Keratinocyte (primary cell): ENCODE results near the gene TP73. TPM values are rescaled to one million over a fixed set of nuclear protein-coding genes. Genes with fewer than 3 reads are reported as not detected.

Experiments used
- DNase-seq: peaks from one replicate; pipeline ENCODE4 v3.0.0-alpha.2; 2011; ENCODE audit warnings: low read depth, missing footprints, low spot score
- FAIRE-seq: peaks from 2 replicates; lab custom pipeline; 2011; peaks lifted over from hg19 to GRCh38; lab: Jason Lieb, UNC
- H2AFZ ChIP-seq: 2 replicates; pipeline ENCODE4 v1.6.0; 2012; ENCODE audit warnings: low read length, control low read depth, inconsistent platforms; ENCODE audit not compliant: control insufficient read depth
- H3K27ac ChIP-seq: 2 replicates; pipeline ENCODE4 v1.5.1; 2011; ENCODE audit warnings: low read length; ENCODE audit not compliant: control insufficient read depth, insufficient read depth
- H3K27me3 ChIP-seq: 3 replicates; pipeline ENCODE4 v1.6.0; 2011; ENCODE audit warnings: low read length; ENCODE audit not compliant: control insufficient read depth, insufficient read depth; ENCODE audit errors: extremely low read depth
- H3K36me3 ChIP-seq, 2 experiments: 2 replicates in 1 of 2; 3 replicates in 1 of 2; pipeline ENCODE4 v1.5.1; 2011; ENCODE audit warnings: low read length in 2 of 2, mild to moderate bottlenecking in 1 of 2; ENCODE audit not compliant: control insufficient read depth in 2 of 2, insufficient read depth in 2 of 2; ENCODE audit errors: extremely low read depth in 1 of 2
- H3K4me1 ChIP-seq: 3 replicates; pipeline ENCODE4 v1.5.1; 2011; ENCODE audit warnings: low read length; ENCODE audit not compliant: control insufficient read depth, insufficient read depth; ENCODE audit errors: extremely low read depth
- H3K4me2 ChIP-seq: 3 replicates; pipeline ENCODE4 v1.6.0; 2011; ENCODE audit warnings: low read depth, low read length; ENCODE audit not compliant: control insufficient read depth, insufficient read depth; ENCODE audit errors: extremely low read depth
- H3K4me3 ChIP-seq, 3 experiments: fragments of 200-600 bp in 1 of 3; sonication (generic) in 1 of 3; 2 replicates in 2 of 3; 3 replicates in 1 of 3; pipeline ENCODE4 v1.5.1; 2011 to 2016; ENCODE audit warnings: low read length in 3 of 3, mild to moderate bottlenecking in 3 of 3, control low read depth in 2 of 3, inconsistent platforms in 1 of 3, low read depth in 1 of 3, mixed read lengths in 1 of 3, mixed run types in 1 of 3, moderate library complexity in 1 of 3; ENCODE audit not compliant: control insufficient read depth in 2 of 3, insufficient read depth in 2 of 3; ENCODE audit errors: extremely low read depth in 1 of 3
- H3K79me2 ChIP-seq: 2 replicates; pipeline ENCODE4 v1.6.0; 2012; ENCODE audit warnings: low read length; ENCODE audit not compliant: control insufficient read depth, insufficient read depth
- H3K9ac ChIP-seq: 3 replicates; pipeline ENCODE4 v1.6.0; 2011; ENCODE audit warnings: low read length; ENCODE audit not compliant: control insufficient read depth, insufficient read depth; ENCODE audit errors: extremely low read depth
- H3K9me1 ChIP-seq: 3 replicates; pipeline ENCODE4 v1.6.0; 2011; ENCODE audit warnings: low read length; ENCODE audit not compliant: control insufficient read depth, insufficient read depth; ENCODE audit errors: extremely low read depth
- H3K9me3 ChIP-seq: 2 replicates; pipeline ENCODE4 v1.5.1; 2012; ENCODE audit warnings: low read depth, low read length; ENCODE audit not compliant: control insufficient read depth
- H4K20me1 ChIP-seq: 3 replicates; pipeline ENCODE4 v1.6.0; 2011; ENCODE audit warnings: low read length; ENCODE audit not compliant: control insufficient read depth, insufficient read depth; ENCODE audit errors: extremely low read depth
- CTCF ChIP-seq, 3 experiments: IDR thresholded peaks in 1 of 3; conservative IDR thresholded peaks in 1 of 3; optimal IDR thresholded peaks in 1 of 3; 2 replicates in 2 of 3; 3 replicates in 1 of 3; pipeline versions ENCODE3 to v1.5.1; 2011; ENCODE audit warnings: low read length in 3 of 3, mild to moderate bottlenecking in 3 of 3, moderate library complexity in 2 of 3, control low read depth in 1 of 3, inconsistent platforms in 1 of 3; ENCODE audit not compliant: insufficient read depth in 2 of 3; ENCODE audit errors: extremely low read depth in 1 of 3
- EZH2 ChIP-seq: IDR thresholded peaks from one replicate; pipeline ENCODE4 v1.6.1; 2012; ENCODE audit warnings: inconsistent platforms, mild to moderate bottlenecking, low read length, moderate library complexity
- dilution Hi-C: fragments of 300-500 bp; cut with MboI; formaldehyde crosslinking; loops from one replicate; pipeline ENCODE4 v1.7.0; 2020; ENCODE audit warnings: low sequenced_read_pairs; ENCODE audit not compliant: extremely low pct_ligation_motif_present
- polyA plus RNA-seq, 5 experiments: library from polyadenylated mRNA; depleted of rRNA in 3 of 5; stranded (reverse) in 3 of 5; stranded (forward) in 1 of 5; unstranded in 1 of 5; fragments of >200 nt; gene quantifications; 1 replicate in 1 of 5; 2 replicates in 3 of 5; 3 replicates in 1 of 5; pipeline versions ENCODE4 v1.2.1 to v1.2.3, GENCODE V29; 2011 to 2012; ENCODE audit warnings: missing spikeins in 2 of 5, low read depth in 1 of 5, low replicate concordance in 1 of 5

The TP73 gene
- polyA plus RNA-seq, 1 donor (not counting 4 experiments of a cell fraction or from before 2014, with no cell fraction given), result 0.14 TPM

- TF ChIP-seq CTCF (optimal IDR thresholded peaks at IDR 0.05 in 1 of 3, IDR thresholded peaks at IDR 0.05 in 1 of 3, conservative IDR thresholded peaks at IDR 0.05 in 1 of 3; ENCODE audit: extremely low read depth in 1 of 3, insufficient read depth in 2 of 3, low read length in 3 of 3) (no peak), EZH2 (no peak)
- Histone ChIP-seq H3K9me3 (no peaks in the 10 kb centered on the region), H3K4me2 (no peak overlapping the region), H3K79me2 (no peaks in the 10 kb centered on the region), H3K27ac (no peak overlapping the region), H3K27me3 (no peaks in the 10 kb centered on the region), H3K4me1 (no peaks in the 10 kb centered on the region), H3K4me3 (no peak overlapping the region), H2AFZ (no peak overlapping the region), H3K9me1 (no peaks in the 10 kb centered on the region), H3K36me3 (peaks cover 23 to 25% of the 10 kb centered on the region in 2 experiments), H3K9ac (no peak overlapping the region), H4K20me1 (no peaks in the 10 kb centered on the region)
- dilution Hi-C loops, result loop anchor here (25.0 kb wide), 1 partner anchor 99 kb away; no protein-coding TSS in a partner anchor
- FAIRE-seq, result no peak
- no peak for DNase-seq
These were observed 16.2 kb upstream of the TP73 start for GRCh38 chr1:3636080-3636479.

- Histone ChIP-seq H3K9me3 (no peaks in the 10 kb centered on the region), H3K9me1 (no peaks in the 10 kb centered on the region), H3K4me3 (no peak overlapping the region), H3K27ac (no peak overlapping the region), H2AFZ (no peak overlapping the region), H3K79me2 (no peaks in the 10 kb centered on the region), H3K27me3 (no peaks in the 10 kb centered on the region), H3K36me3 (peaks cover 23 to 25% of the 10 kb centered on the region in 2 experiments), H3K9ac (no peak overlapping the region), H3K4me2 (no peak overlapping the region), H3K4me1 (no peaks in the 10 kb centered on the region), H4K20me1 (no peaks in the 10 kb centered on the region)
- DNase-seq (no peak), FAIRE-seq (no peak)
- dilution Hi-C loops, result loop anchor here (25.0 kb wide), 1 partner anchor 99 kb away; no protein-coding TSS in a partner anchor
- no peak for TF ChIP-seq EZH2
- TF ChIP-seq CTCF (optimal IDR thresholded peaks at IDR 0.05 in 1 of 3, IDR thresholded peaks at IDR 0.05 in 1 of 3, conservative IDR thresholded peaks at IDR 0.05 in 1 of 3; ENCODE audit: extremely low read depth in 1 of 3, insufficient read depth in 2 of 3, low read length in 3 of 3), result no peak
These were observed 15.8 kb upstream of the TP73 start for GRCh38 chr1:3636531-3636930.
